GM18867 (cell line): Measurements from ENCODE around the gene GPR158.

Experiments
- ATAC-seq: cut with Tn5 transposase; IDR thresholded peaks from one replicate; pipeline ENCODE4 v1.9.1; 2021; ENCODE audit warnings: mild to moderate bottlenecking, moderate library complexity; ENCODE audit not compliant: unreplicated experiment

Gene GPR158

DNA sequence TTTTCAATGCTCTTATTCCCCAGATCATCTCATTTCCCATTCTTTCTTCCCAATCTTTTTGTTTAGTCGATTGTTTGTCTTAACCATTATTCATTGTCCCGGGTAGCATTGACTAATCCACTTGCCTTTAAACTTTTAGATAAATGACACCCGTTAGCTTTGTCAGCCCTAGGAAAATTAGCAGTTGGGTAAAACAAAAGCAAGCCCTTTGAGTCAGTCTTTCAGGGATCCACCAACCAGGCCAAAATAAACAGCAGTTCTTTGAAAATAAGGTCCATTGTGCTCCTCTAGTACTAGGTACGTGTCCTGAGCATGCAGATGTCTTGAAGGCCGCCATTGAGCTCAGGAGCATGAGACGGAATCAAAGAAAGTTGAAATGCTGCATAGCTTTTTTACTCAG, 389.6 kb downstream of the GPR158 start:
- ATAC-seq = no peak

DNA sequence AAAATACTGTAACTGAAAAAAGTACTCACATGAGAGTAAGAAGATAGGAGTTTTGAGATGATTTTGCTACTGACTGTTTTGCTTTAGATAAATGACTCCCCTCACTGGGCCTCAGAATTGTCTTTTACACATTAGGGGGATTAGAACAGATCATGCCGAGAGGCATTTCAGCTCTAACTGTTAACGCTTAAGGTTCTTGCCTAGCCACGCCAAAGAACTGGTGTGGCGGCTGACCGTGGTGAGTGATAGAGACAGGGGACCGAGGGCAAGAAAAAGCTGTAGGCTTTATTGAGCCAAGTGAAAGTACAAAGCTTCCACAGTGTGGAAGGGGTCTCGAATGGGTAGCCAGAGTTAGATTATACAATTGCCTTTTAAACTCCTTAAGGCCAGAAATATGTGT, 390.8 kb downstream of the GPR158 start:
- ATAC-seq = no peak

DNA sequence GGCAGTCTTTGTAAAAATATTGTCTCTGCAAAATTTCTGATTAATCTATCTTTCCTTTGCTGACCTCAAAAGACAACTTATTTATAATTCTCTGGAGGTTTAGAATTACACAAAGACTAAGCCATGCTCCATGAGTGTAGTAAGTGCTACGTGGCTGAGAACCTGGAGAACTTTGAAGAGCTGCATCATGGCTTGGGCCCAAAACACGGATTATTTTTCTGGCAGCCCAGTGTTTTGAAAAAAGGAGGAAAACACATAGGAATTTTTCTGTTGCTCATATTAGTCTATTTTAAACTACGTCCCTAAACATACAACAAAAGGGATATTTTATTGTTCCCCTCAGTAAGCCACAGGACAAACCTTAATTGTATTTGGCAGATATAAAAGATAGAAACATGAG, 398.5 kb downstream of the GPR158 start:
- ATAC-seq = no peak

DNA sequence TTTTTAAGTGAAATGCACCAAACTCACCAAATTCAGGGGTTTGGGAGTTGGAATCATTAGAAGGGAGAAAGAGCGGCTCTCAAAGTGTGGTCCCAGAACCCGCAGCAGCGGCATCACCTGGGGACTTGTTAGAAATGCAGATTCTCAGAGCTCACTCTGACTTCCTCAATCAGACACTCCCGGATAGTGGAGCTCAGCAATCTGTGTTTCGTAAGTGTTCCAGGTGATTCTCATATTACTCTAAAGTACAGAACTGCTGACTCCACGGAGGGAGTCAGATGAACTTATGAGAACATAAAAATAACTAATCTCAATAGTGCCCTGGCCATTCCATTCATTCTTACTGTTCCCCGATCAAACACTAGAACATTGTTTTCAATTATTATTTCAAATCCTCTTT, 400.5 kb downstream of the GPR158 start:
- no peak for ATAC-seq

DNA sequence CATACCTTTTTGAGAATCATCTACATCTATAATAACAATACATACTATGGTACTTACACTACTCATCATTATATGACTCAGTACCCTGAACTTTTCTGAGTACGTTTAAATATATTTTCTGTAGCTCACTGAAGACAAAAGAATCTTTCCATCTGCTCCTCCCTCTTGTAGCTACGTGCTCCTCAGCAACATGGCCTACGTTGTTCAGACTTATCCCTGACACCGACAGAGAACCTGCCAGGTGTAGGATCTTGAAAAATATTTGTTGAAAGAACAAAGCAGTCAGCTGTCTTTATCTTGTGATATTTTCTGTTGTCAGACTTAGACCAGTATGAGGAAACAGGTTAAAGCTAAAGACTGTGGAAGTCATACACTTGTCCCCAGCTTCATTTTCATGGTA, 403.3 kb downstream of the GPR158 start:
- ATAC-seq = no peak

DNA sequence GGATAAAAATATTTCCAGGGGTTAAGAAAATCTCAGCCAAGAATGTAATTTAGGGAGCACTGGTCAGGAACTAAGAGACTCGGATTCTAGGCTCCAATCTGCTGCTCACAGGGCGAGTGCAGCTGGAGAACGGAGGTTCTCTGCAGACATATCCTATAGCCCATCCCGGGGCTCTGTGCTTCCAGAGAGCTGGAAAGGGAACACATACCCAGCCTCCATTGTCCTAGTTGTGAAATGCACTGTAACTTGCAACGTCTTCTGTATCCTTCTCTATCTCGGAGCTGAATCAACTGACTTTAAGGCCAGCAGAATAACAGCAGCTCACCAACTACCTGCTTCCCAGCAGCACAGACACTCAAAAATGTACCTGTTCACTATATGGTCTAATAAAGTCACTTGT, 408.2 kb downstream of the GPR158 start:
- ATAC-seq = no peak

DNA sequence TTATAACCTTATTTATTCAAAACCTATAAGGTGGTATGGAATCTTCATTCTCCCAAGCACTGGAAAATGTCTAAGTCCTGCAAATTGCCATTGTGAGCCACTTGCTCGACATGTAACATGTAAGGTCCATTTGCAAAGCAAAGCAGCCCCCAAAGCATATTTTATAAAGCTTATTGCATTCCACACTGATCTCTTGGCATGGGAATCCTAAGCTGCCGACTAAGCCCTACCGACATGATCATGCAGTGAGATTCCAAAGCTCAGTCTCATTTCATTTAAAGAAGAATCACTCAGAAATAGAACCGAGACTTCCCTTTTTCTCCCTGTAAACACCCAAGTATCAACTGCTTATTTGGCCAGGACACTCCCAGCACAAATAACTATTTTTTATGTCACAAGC, 425.9 kb downstream of the GPR158 start:
- ATAC-seq = no peak

DNA sequence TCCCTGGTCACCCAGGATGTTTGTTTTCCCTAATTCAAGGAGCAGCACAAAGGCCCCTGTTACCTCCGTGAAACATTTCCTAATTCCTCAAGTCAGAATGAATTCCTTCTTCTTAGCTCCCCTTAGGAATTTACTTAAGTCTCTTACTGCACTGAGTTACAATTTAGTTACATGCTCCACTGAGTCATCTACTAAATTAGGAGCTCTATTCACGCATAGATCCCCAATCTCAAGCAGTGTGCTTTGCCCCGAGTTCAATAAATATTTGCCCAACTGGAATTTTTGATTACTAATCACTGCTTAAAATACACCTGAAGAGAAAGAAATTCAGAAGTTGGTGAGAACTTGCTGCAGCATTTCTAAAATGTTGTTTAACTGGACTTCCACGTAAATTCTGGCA, 429.8 kb downstream of the GPR158 start:
- ATAC-seq = no peak

DNA sequence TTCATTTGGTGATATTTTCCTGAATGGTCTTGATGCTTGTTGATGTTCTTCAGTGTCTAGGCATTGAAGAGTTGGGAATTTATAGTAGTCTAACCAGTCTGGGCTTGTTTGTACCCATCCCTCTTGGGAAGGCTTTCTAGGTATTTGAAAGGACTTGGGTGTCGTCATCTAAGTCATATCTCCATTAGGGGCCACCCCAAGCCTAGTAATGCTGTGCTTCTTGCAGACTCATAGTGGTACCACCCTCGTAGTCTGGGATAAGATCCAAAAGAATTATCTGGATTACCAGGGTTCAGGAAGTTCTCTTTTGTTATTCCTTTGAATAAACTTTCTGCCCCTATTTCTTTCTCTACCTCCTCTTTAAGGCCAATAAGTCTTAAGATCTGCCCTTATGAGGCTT, 439.9 kb downstream of the GPR158 start:
- ATAC-seq = no peak

DNA sequence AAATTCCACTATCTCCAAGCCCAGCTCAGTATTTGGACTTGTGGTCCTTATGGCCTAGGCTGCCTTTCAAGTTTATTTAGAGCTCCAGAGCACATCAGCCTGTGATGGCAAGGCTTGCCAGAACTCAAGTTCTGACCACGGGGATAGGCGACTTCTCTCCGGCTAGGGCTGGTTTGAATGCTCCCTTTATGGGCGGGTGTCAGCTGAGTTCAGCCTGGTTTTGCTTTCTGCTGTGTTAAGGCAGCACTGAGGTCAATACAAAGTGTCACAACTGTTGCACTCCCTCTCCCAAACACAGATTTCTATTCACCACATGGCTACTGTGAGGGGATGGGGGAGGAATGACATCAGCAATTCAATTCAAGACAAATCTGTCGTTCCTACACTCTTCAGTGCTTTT, 441.1 kb downstream of the GPR158 start:
- no peak for ATAC-seq

DNA sequence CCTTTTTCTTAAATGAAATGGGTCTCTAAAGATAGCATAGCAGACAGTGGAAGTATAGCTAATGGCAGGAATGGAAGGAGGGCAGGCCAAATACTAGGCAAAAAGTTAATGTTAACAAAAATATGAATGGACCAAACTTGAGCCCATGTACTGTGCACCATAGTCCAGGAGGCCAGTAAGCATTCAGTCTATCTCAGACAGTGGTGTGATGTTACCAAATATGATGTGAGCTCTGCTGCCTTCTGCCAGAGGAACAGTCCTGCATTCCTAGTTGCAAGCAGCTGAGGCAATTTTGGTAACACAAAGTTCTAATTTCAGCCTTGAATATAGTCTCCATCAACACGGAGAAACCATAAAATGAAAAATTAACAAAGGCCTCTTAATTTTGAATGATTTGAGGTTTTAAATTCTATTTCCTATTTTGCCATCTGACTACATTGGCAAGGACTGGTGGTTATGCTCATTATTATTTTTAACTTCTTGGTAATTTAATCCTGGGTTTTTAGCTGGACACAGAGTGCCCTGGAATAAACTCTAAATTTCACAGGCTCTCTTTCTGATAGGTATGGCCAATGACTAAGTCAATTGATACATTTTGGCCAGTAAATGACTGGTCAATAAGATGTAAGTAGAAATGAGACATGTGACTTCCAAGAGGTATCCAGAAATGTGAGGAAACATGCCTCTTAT, 442.2 kb downstream of the GPR158 start:
- ATAC-seq = no peak

DNA sequence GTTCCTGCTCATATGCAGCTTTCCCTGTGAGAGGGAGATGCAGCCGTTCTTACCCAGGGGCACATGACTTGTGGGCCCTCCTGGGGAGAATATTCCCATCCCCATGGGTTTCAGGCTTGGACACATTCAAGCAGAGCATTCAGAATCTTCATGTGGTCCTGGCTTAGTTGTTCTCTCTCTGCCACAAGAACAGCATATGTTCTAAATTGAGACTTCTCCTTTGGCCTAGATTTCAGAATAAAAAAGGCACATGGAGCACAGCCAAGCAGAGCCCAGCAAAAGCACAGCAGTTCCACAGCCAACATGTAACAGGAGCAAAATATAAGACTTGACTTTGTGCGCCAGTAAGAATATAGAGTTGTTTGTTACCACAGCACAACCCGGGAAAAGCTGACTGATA, 452.8 kb downstream of the GPR158 start:
- no peak for ATAC-seq

DNA sequence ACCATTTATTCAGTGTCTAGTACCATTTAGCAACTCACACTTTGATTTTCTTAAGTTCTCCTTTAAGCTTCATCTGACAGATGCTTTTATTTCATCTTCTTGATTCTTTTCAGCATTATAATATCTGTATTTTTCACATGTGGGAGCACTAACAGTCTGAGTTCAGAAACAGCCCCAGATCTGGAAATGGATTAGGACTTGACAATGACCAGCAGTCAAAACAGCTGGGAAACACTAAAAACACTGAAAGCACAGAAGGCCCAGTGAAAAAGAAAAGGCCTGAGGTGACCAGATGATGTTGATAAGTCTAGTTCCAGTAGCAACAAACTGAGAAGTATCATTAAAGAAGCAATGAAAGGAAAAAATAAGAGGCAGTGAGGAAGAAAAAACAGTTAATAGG, 454.5 kb downstream of the GPR158 start:
- no peak for ATAC-seq

DNA sequence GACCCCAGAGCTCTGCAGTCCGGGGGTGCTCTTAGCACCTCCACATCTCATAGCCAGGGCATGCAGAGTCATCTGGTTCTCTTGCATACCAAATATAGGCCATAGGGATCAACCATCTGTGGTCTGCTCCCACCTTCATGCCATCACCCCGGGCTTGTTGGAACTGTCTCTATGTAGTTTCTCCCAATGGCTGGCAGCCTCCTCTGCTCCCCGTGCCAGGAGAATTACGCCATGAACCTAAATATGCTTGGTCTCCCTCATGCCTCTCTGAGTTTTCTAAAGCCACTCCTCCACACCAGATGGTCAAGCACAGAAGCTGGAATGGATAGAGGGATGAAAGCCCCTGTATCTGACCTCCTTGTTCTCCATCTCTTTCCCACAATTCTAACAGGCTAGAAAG, 456.7 kb downstream of the GPR158 start:
- ATAC-seq = no peak

DNA sequence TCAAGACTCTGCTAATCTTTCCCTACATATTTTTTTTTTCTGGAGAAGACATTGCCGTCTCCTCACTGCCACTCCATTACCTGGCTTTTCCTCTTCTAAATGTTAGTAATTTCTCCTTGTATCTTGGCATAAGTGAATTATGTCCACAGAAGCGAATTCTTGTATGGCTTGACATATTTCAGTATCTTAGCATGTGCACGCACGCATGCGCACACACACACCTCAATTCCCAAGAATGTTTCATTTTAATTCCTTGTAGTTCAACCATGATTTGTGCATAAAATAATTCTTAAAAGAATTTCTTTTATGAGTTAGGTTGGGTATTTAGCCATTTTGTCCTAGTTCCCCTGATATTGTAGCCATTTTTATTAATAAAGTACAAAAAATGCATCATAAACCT, 458.0 kb downstream of the GPR158 start:
- ATAC-seq = no peak

DNA sequence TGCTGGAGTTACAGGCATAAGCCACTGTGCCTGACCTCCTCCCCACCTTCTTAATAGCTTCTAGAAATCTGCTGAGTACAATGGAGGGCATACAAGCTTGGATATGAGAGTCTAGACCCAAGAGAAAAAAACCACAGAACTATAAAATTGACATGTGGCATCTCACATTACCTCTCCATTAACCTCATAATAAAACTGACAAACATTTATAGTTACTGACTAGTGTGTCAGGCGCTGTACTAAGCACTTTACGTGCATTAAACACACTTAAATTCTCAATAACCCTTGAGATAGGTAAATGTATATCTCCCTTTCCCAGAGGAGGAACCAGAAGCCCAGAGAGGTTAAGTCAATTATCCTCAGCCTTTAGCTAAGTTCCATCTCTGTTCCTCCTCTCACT, 458.7 kb downstream of the GPR158 start:
- ATAC-seq = no peak

DNA sequence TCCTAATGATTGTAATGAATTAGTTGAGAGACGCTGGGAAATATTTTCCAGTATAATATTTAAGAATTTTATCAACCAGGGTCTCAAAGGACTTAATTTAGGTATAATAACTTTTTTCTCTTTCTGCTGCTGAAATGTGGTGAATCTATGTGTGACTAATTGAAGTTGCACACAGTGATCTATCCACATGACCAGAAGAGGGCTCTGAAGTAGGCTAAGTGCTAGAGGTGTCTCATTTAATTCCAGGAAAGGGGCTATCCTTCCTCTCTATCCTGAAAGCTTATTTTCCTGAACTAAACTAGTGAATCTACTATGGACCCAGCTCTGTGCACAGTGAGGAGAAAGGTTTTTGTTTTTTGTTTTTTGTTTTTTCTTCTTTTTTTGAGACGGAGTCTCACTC, 464.8 kb downstream of the GPR158 start:
- no peak for ATAC-seq

DNA sequence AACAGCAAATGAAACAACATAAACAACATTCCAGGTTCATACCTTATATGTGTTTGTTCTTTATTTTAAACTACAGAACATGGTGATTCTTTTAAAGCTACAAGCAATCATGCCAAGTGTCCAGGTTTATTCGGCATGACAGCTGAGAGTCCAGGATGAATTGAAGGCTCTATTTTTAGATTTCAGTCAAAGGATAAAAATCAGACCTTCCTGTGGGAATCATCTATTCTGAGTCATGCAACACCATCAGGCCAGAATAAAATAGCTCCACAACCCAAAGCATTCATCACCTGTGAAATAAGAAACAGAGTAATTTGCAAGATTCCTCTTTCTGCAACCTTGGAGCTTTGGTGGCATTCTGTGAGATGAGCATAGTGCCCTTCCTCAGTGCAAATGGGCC, 466.8 kb downstream of the GPR158 start:
- no peak for ATAC-seq

DNA sequence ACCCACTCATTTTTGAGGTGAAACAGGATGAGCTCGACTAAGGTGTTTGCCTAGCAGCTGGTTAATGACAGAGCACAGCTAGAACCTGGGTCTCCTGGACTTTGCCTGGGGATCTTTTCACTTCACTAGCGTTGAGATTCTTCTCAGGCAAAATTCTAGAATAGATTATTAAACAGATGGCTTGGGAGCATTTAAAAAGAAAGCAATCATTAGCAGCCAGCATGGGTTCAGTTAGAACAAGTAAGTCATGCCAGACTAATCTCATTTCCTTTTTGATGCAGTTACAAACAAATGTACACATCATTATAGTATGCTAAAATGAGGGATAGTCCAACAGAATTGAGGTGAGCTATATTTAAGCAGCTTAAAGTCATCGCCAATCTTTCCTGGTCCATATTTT, 467.9 kb downstream of the GPR158 start:
- ATAC-seq = no peak

DNA sequence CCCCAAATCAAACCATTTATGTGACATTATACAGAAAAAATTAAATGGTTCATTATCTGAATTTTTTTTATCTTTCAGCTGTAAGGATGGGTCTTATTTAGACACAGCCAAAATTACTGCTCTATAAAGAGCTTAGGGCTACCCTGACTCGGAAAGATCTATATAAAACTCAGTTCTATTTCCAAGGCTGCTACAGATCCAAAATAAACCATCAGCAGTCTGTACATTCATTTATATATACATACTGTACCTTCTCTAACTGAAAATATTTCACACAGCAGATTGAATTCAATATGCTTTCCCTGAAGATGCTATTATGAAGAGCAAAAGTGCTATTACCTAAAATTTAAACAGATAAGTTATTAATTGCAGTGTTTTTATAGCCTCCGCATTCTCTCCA, 471.6 kb downstream of the GPR158 start:
- no peak for ATAC-seq

DNA sequence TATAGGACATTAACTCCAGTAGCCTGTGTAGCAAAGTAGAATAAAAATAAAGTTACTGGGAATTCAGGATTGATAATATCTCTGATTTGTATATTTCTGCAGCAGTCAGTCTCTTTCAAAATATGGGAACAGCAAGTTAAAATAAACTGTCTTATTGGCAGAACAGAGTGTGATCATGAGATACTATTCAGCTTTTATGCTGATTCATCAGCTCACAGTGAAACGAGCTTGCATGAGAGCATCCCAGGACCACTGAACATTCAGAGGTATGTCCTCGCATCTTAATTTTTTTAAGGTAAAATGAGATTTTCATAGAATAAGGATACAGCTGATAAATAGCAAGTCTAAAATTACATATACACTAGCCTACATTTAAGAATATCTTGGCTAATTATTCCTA, 476.7 kb downstream of the GPR158 start:
- ATAC-seq = no peak
